Body of pancreas (tissue), 4 donors: ENCODE results near the gene PNLIPRP1.

ENCODE experiments used
- CTCF ChIP-seq, 7 experiments: fragments of 450-650 bp in 4 of 7; fragments of 200-600 bp in 3 of 7; sonication (generic) in 3 of 7; IDR thresholded peaks; one replicate each; pipeline ENCODE4 v1.5.1; 2016 to 2019; ENCODE audit warnings: antibody characterized with exemption in 7 of 7
- POLR2A ChIP-seq, 3 donors: fragments of 450-650 bp; IDR thresholded peaks; one replicate each; pipeline ENCODE4 v1.6.1; 2016; ENCODE audit warnings: antibody characterized with exemption in 3 of 3, mild to moderate bottlenecking in 2 of 3

GRCh38 chr10:116598329-116598728 is 7.6 kb downstream of the PNLIPRP1 start:
- TF ChIP-seq CTCF (IDR thresholded peaks at IDR 0.05) (no peak), POLR2A (IDR thresholded peaks at IDR 0.05) (no peak)
